Fibroblast of skin of scalp (primary cell): ENCODE data around the gene DRICH1.
"Not testable (repeated sequence)": the region's sequence is repeated elsewhere in the genome, so short reads cannot be mapped to it uniquely, and the experiment has no call there.

Source experiments
- DNase-seq: peaks from one replicate; pipeline ENCODE4 v3.0.0-alpha.2; 2013

The DRICH1 gene

GRCh38 chr22:23597576-23598268 lies 34.4 kb downstream of the DRICH1 start:
- DNase-seq, result not testable (repeated sequence)

- DNase-seq, result not testable (repeated sequence)
Observed at GRCh38 chr22:23595904-23596303, 36.2 kb downstream of the DRICH1 start.

GRCh38 chr22:23591846-23592245 lies 40.3 kb downstream of the DRICH1 start:
- DNase-seq, result no peak

DNA sequence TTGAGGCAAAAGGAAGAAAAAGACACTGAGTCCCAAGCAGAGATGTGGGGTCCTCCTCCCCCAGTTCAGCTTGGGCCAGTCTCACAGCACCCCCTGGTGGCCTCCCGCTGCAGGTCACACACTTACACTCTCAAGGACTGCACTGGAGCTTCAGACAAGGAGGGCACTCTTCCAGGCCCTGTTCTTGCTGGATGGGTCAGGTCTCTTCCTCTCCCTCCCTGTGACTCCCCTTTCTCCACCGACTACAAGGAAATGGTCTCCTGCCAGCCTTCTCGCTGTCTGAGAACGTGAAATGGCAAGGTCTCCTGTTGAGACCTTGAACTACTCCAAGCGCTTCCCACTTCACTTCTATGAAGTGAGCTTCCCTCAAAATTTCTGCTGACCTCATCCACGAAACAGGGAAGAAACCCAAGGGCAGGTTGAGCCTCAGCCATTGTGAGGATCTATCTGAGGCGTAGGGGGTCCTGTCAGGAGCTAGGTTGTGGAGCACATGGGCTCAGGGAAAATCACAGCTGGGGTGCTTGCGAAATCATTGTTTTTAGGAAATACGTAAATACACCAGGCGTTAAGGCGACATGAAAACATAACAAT lies 40.8 kb downstream of the DRICH1 start:
- peak; percentile 53 for DNase-seq

DNA sequence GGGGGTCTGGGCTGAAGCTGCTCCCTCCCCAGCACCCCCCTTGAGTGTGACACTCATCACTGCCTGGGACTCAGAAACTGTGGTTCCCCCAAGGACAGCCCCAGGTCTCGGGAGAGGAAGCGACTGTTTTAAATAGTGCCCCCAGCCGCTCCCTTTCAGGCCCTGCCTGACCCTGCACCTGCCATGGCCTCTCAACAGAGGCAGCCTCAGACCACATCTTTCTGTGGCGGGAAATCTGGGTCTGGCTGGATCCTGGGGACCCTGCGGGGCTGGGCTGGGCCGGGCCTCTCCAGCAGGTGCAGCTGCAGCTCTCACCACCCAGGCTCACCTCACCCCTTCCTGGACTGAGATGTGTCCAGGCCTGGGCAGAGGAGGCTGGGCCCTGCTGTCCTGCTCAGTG lies 48.3 kb downstream of the DRICH1 start:
- DNase-seq, result no peak

- DNase-seq, result no peak
Observed at GRCh38 chr22:23583153-23583552, 49.0 kb downstream of the DRICH1 start.

DNA sequence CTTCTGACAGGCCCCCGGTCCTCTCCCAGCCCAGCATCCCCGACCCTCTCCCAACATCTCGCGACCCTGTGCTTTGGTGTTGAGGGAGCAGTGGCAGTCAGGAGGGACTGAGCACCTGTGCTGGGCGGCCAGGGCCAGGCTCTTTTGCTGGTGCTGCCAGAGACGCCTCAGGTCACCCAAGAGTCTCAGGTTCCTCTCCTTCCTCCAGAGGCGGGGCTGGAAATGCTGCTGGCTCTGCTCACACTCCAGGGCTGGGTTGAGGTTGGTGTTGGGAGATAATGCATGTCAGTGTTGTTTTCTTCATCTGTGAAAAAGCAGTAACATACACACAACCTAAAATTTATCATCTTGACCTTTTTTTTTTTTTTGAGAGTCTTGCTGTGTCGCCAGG lies 50.9 kb downstream of the DRICH1 start:
- no peak for DNase-seq

- no peak for DNase-seq
Observed at GRCh38 chr22:23580576-23581259, 51.4 kb downstream of the DRICH1 start.

DNA sequence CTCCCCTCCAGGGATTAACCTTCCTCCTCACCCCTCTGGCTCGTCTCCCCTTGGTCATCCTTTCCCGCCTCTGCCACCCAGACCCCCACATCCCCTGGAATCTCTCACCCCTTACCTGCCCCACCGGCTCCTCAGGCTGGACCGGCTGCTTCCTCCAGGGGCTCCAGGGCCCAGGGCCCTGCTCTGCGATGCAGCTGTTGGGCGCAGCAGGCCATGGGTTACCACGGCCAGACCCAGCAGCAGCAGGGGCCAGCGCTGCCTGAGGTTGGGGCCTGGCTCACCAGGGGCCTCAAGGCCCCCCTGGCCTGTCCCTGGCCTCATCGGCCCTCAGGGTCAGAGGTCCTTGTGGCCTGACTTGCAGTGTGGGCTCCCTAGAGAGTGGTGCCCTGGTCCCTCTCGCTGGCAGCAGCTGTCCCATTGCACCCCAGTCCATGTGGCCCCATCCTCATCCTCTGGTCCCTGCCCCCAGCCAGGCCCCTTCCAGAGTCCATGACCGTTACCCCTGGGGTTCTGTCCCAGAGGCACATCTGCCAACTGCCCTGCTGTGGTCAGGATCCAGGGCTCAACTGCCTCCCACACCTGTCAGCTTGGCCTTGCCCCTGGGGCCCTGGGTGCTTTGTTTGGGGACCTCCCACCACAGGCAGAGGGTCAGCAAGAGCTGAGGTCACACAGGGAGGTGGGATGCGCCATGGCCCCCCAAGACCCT lies 52.1 kb downstream of the DRICH1 start, which contains the start of gene IGLL1:
Gene IGLL1 (minus strand): TSS at position 421 of the 706 bp plus-strand sequence. CDS start 100 bp downstream, at position 321.
- no peak for DNase-seq

- no peak for DNase-seq
Observed at GRCh38 chr22:23579280-23579679, 52.8 kb downstream of the DRICH1 start.

DNA sequence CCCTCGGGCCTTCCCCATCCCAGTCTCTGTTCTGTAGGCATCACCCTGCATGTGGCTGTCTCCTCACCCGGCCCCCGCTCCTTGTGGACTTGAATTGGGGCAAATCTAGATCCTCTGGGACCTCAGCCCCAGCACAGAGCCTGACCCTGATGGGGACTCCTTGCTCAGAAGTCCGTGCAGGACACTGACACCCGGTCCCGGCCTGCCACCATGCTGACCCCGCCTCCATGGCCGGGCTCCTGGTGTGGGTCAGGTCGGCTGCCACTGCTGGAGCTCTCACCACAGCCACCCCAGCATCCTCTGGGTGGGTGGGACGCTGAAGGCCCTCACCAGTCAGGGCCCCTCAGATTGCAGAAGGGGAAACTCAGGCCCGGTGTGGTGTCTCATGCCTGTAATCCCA lies 53.8 kb downstream of the DRICH1 start:
- no peak for DNase-seq

DNA sequence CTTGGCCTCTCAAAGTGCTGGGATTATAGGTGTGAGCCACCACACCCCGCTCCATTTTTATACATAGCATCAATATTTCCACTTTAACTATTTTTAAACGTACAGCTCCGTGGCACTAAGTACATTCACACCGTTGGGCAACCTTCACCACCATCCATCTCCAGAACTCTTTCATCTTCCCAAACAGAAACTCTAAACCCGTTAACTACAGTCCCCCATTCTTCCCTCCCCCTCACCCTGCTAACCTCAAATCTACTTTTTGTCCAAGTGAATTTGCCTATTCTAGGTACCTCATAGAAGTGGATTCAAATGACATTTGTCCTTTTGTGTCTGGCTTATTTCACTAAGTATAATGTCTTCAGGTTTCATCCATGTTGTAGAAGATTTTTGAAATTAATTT lies 55.4 kb downstream of the DRICH1 start:
- DNase-seq, result no peak

GRCh38 chr22:23575601-23576000 lies 56.5 kb downstream of the DRICH1 start:
- no peak for DNase-seq

DNA sequence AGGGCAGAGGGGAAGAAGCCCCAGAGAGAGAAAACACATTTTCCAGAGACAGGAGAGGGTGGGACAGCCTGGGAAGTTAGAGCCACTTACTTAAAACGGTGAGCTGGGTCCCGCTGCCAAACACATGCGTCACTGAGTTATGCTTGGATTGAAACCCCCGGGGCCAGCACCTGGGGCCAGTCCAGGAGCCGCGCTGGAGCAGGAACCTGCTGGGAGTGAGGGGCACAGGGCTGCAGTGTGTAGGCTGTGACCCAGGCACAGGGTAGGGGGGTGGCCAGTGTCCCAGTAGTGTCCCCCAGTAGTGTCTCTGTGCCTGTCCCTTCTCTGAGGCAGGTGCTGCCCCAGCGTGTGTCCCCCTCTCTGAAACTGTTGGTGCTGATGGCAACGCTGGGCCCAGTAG lies 57.2 kb downstream of the DRICH1 start:
- DNase-seq, result no peak

GRCh38 chr22:23574371-23574811 lies 57.7 kb downstream of the DRICH1 start:
- DNase-seq, result no peak

- DNase-seq, result not testable (repeated sequence)
Observed at GRCh38 chr22:23573701-23574235, 58.4 kb downstream of the DRICH1 start.

DNA sequence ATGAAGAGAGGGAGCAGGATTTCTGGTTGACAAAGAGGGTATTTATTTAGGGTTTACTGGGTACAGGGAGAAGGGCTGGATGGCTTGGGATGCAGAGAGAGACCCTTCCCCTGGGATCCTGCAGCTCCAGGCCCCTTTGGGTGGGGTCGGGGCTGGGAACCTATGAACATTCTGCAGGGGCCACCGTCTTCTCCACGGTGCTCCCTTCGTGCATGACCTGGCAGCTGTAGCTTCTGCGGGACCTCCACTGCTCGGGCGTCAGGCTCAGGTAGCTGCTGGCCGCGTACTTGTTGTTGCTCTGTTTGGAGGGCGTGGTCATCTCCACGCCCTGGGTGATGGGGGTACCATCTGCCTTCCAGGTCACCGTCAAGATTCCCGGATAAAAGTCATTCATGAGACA lies 59.0 kb downstream of the DRICH1 start:
- DNase-seq, result not testable (repeated sequence)

- DNase-seq, result no peak
Observed at GRCh38 chr22:23571486-23571885, 60.6 kb downstream of the DRICH1 start.

DNA sequence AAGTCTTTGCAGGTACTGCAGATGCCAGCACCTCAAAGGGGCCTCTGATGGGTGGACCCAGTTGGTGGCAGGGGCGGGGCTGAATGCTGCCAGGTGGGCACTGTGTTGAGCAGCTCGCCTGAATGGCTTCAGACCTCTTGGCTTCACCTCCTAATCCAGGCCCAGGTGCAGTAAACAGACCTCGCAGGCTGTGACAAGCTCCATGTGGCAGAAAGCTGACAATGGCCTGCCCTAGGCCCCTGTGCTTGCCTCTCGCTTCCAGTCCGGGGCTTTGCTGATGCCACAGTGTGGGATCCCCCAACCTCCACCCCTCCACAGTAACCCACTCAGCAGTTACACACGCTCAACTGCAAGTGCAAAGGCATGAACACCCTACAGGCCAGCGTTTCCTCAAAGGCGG lies 61.4 kb downstream of the DRICH1 start:
- no peak for DNase-seq

DNA sequence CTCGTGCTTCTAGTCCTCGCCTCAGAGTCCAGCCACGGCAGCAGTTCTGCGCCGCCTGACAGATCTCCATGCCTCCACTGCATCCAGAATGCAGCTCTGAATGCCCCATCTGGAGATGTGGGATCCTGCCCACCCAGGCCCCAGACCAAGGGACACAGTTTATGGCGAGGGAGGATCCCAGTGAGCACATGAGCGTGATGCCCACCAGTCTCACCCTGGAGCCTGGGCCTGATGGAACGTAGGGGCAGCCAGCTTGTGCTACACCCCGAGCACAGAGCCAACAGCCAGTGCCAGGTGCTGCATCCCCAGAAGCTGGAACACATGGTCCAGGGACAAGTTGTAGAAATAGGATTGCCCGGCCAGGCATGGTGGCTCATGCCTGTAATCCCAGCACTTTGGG lies 62.4 kb downstream of the DRICH1 start:
- no peak for DNase-seq

GRCh38 chr22:23569291-23569690 lies 62.8 kb downstream of the DRICH1 start:
- DNase-seq, result no peak

GRCh38 chr22:23566705-23567475 lies 65.2 kb downstream of the DRICH1 start:
- DNase-seq, result no peak
